HFF-Myc (cell line): ENCODE results near the gene DYNC1H1.
A peak's percentile ranks its signal among the peaks of the same experiment; 100 is the strongest.
"Not testable (repeated sequence)": the region's sequence is repeated elsewhere in the genome, so short reads cannot be mapped to it uniquely, and the experiment has no call there.

Source experiments
- DNase-seq: peaks from one replicate; pipeline ENCODE4 v3.0.0-alpha.2; 2011; ENCODE audit warnings: low read depth; ENCODE audit errors: extremely low read depth
- H3K4me3 ChIP-seq: replicated peaks from 2 replicates; pipeline ENCODE4 v1.5.1; 2011; ENCODE audit warnings: low read depth, mild to moderate bottlenecking, control low read depth, low read length
- TF ChIP-seq, protein P1 (sequence below): IDR thresholded peaks from 2 replicates; pipeline ENCODE4 v1.5.1; 2012; ENCODE audit warnings: mild to moderate bottlenecking, low read depth, low read length, control low read depth; ENCODE audit errors: missing control alignments

Gene DYNC1H1

DNA sequence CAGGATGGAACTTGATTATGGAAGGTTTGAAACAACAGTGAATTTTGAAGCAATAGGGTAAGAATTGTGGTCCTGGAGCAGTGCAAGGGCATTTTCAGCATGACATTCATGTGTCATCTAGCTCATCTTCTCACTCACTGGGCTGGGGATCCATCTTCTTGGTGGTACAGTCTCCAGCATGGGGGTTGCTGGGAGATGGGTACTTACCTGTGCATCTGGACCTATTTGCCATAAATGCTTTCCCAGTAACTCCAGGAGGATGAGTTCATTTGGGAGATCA is 115.3 kb downstream of the DYNC1H1 start:
- TF ChIP-seq, protein P1, sequence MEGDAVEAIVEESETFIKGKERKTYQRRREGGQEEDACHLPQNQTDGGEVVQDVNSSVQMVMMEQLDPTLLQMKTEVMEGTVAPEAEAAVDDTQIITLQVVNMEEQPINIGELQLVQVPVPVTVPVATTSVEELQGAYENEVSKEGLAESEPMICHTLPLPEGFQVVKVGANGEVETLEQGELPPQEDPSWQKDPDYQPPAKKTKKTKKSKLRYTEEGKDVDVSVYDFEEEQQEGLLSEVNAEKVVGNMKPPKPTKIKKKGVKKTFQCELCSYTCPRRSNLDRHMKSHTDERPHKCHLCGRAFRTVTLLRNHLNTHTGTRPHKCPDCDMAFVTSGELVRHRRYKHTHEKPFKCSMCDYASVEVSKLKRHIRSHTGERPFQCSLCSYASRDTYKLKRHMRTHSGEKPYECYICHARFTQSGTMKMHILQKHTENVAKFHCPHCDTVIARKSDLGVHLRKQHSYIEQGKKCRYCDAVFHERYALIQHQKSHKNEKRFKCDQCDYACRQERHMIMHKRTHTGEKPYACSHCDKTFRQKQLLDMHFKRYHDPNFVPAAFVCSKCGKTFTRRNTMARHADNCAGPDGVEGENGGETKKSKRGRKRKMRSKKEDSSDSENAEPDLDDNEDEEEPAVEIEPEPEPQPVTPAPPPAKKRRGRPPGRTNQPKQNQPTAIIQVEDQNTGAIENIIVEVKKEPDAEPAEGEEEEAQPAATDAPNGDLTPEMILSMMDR = no peak
- no peak overlapping the region for H3K4me3 ChIP-seq
- no peak for DNase-seq

DNA sequence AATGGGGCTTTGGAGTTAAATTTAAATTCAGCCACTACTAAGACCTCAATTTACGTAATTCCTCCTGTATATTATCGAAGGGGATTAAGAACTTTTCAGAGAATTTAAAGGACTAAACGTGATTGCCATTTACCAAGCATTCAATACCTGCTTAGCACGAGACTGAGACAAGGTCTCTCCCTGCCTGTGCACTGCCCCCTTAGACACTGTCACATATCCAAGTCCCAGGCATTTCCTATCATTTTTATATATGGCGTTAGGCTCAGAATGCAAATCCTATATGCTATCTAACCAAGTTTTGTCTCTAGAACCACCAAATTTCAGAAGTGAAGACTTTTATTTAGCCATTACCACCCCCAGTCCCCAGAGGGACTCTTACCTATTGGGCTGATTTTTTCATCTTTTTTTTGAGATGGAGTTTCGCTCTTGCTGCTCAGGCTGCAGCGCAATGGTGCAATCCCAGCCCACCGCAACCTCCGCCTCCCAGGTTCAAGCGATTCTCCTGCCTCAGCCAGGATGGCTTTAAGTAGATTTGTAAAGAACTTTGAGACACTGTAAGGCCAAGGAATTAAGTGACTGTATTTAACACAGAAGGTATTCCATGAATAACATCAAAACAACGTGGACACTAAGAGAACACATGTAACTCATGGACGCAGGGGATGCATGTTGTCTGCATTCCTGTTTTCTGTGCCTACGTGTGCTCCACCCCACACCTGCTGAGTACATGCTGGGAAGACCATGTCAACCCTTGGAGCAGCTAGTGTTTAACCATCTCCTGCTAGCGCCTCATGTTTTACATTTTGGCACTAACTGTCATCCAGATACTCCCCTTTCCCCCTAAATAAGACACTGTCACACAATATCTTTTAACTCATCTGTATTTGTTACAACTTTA is 116.1 kb downstream of the DYNC1H1 start:
- TF ChIP-seq, protein P1 = no peak
- DNase-seq = no peak
- no peak overlapping the region for H3K4me3 ChIP-seq

DNA sequence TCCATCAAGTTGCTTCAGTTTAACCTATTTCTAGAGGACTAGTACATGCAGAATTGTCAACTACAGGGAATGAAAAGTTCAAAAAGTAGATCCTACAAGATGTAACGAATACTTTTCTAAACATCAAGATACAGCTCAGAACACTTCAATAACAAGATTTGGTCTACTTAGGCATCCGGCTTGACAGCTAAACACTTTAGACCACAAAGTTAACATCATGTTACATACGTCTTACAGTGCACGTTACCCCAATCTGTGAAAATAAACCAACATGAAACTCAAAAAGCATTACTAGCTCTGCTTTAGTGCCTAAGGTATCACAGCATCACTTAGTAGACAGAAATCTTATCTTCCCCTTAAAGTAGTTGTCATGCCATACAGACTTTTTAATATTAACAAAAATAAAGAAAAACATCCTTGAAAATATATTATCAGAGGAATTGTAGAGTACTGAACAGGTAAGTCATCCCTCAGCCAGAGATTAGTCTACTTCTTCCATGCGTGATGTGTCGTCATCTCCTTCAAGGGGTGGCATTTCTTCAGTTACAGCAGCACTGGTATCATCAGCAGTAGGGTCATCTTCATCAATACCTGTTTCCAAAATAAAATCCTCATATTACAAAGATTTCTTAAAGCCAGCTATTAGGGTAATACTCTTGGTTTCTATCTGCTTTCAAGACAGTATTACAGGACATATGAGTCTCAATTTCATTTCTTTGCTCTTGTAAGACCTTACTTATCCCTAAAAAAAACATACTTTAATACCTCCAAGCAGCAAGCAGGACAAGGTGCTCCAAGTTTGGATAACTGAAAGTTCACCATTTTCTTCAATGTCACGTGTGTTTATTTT is 117.1 kb downstream of the DYNC1H1 start:
- TF ChIP-seq, protein P1 = no peak
- no peak for DNase-seq
- 0 out of 2 replicates have a peak overlapping the region, but pooled peaks have one; percentile 80 for H3K4me3 ChIP-seq

DNA sequence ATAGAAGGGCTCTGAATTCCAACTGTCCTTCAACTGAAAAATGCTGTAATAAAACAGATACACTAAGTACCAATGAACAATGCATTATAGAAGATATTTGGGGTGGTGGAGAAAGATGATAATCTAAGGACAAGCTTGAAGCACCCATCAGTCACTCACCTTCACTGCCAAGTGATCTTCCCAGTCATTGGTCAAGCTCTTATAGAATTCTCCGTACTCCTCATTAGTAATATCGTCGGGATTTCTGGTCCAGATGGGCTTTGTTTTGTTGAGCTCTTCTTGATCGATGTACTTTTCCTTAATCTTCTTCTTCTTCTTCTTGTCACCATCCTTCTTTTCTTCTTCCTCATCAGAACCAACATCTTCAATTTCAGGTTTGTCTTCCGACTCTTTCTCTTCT is 120.1 kb downstream of the DYNC1H1 start:
- peak overlapping the region; percentile 80 for H3K4me3 ChIP-seq
- not testable (repeated sequence) for DNase-seq

DNA sequence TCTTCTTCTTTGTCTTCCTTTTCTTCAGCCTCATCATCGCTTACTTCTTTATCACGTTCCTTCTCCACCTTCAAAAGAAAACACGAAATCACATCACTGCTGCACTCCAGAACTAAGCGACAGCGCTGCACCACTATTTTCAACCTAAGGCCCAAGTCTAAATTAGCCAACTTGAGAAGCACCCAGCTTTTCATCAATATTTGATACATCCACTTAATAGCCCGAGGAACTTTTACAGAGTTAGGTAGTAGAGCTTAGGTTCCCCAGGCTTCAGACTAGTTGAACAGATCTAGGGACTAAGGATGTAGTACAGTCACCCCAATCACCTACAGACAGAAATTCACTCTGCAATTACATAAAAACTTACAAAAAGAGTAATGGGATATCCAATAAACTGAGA is 120.6 kb downstream of the DYNC1H1 start:
- TF ChIP-seq, protein P1 = no peak
- no peak for DNase-seq
- H3K4me3 ChIP-seq = peak overlapping the region; percentile 80

DNA sequence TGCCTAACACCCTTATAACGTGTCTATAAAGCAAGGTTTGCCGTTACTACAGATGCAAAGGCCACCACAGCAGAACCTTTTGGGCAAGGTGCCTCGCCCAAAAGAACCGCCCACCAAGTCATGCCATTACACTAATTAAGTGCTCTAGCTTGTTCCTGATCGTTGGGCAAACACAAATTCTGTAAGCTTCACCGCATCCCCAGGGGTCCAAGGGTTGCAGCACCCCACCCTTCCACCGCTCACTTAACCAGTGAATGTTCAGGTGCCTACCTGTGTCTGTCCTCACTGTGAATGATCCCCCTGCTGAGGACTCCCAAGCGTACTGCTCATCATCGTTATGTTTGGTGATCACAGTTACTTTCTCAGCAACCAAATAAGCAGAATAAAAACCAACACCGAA is 121.1 kb downstream of the DYNC1H1 start:
- DNase-seq = no peak
- H3K4me3 ChIP-seq = peak overlapping the region; percentile 80
- TF ChIP-seq, protein P1 = no peak
